H9 (cell line): ENCODE measurements around the gene TAF10. TPM values are rescaled to one million over a fixed set of nuclear protein-coding genes. Genes with fewer than 3 reads are reported as not detected.

Experiments
- DNase-seq: peaks from one replicate; pipeline ENCODE4 v3.0.0-alpha.2; 2017
- H2AFZ ChIP-seq: one replicate; pipeline ENCODE4 v1.6.1; 2013; ENCODE audit warnings: mild to moderate bottlenecking, low read length, control low read depth, moderate library complexity
- H2AK5ac ChIP-seq: 2 replicates; pipeline ENCODE4 v1.6.1; 2013; ENCODE audit warnings: low read length, control low read depth, mixed read lengths; ENCODE audit not compliant: insufficient read length
- H2BK120ac ChIP-seq: one replicate; pipeline ENCODE4 v1.6.1; 2013; ENCODE audit warnings: low read depth, mild to moderate bottlenecking, low read length, control low read depth, inconsistent platforms; ENCODE audit not compliant: poor library complexity, severe bottlenecking
- H2BK12ac ChIP-seq: 2 replicates; pipeline ENCODE4 v1.6.1; 2013; ENCODE audit warnings: low read length, control low read depth, mixed read lengths, low read depth; ENCODE audit not compliant: insufficient read length
- H2BK15ac ChIP-seq: 2 replicates; pipeline ENCODE4 v1.6.1; 2013; ENCODE audit warnings: low read depth, low read length, control low read depth
- H2BK20ac ChIP-seq: one replicate; pipeline ENCODE4 v1.6.1; 2013; ENCODE audit warnings: low read depth, mild to moderate bottlenecking, low read length, control low read depth, inconsistent platforms; ENCODE audit not compliant: poor library complexity, severe bottlenecking
- H2BK5ac ChIP-seq: 2 replicates; pipeline ENCODE4 v1.6.1; 2013; ENCODE audit warnings: low read length, control low read depth, mixed read lengths; ENCODE audit not compliant: insufficient read length
- H3K14ac ChIP-seq: 2 replicates; pipeline ENCODE4 v1.6.1; 2013; ENCODE audit warnings: low read length, control low read depth; ENCODE audit not compliant: insufficient read depth
- H3K18ac ChIP-seq: 2 replicates; pipeline ENCODE4 v1.6.1; 2013; ENCODE audit warnings: low read depth, mild to moderate bottlenecking, mixed read lengths, low read length, control low read depth; ENCODE audit not compliant: insufficient read length
- H3K23ac ChIP-seq: 2 replicates; pipeline ENCODE4 v1.6.1; 2013; ENCODE audit warnings: low read length, control low read depth, mixed read lengths, low read depth; ENCODE audit not compliant: insufficient read length
- H3K23me2 ChIP-seq: 2 replicates; pipeline ENCODE4 v1.6.1; 2013; ENCODE audit warnings: low read depth, mild to moderate bottlenecking, mixed read lengths, low read length, control low read depth; ENCODE audit not compliant: insufficient read length, poor library complexity, severe bottlenecking
- H3K27ac ChIP-seq: 2 replicates; pipeline ENCODE4 v1.5.1; 2013; ENCODE audit warnings: low read length, control low read depth, mixed read lengths, low read depth; ENCODE audit not compliant: insufficient read length
- H3K27me3 ChIP-seq: 2 replicates; pipeline ENCODE4 v1.6.1; 2013; ENCODE audit warnings: low read length, control low read depth, inconsistent platforms; ENCODE audit not compliant: insufficient read depth
- H3K4ac ChIP-seq: 2 replicates; pipeline ENCODE4 v1.6.1; 2013; ENCODE audit warnings: low read depth, mild to moderate bottlenecking, control low read depth, inconsistent platforms, low read length, moderate library complexity
- H3K4me1 ChIP-seq: 2 replicates; pipeline ENCODE4 v1.6.1; 2013; ENCODE audit warnings: low read length, control low read depth, inconsistent platforms; ENCODE audit not compliant: insufficient read depth
- H3K4me2 ChIP-seq: 2 replicates; pipeline ENCODE4 v1.6.1; 2013; ENCODE audit warnings: low read length, control low read depth, mixed read lengths; ENCODE audit not compliant: insufficient read length, insufficient read depth
- H3K56ac ChIP-seq: 2 replicates; pipeline ENCODE4 v1.6.1; 2013; ENCODE audit warnings: low read depth, mild to moderate bottlenecking, mixed read lengths, low read length, control low read depth; ENCODE audit not compliant: insufficient read length
- H3K79me1 ChIP-seq: 2 replicates; pipeline ENCODE4 v1.6.1; 2013; ENCODE audit warnings: low read depth, mild to moderate bottlenecking, moderate library complexity, low read length, control low read depth, inconsistent platforms; ENCODE audit not compliant: insufficient read depth, poor library complexity, severe bottlenecking
- H3K79me2 ChIP-seq: 2 replicates; pipeline ENCODE4 v1.6.1; 2013; ENCODE audit warnings: low read length, control low read depth, inconsistent platforms; ENCODE audit not compliant: insufficient read depth
- H3K9ac ChIP-seq: 2 replicates; pipeline ENCODE4 v1.6.1; 2013; ENCODE audit warnings: low read length, control low read depth, mixed read lengths; ENCODE audit not compliant: insufficient read length; ENCODE audit errors: extremely low read depth
- H3K9me3 ChIP-seq: one replicate; pipeline ENCODE4 v1.6.1; 2013; ENCODE audit warnings: low read depth, low read length, inconsistent platforms; ENCODE audit not compliant: control insufficient read depth
- H3T11ph ChIP-seq: one replicate; pipeline ENCODE4 v1.6.1; 2013; ENCODE audit warnings: mild to moderate bottlenecking, low read length, control low read depth, inconsistent platforms
- H4K20me1 ChIP-seq: one replicate; pipeline ENCODE4 v1.6.1; 2013; ENCODE audit not compliant: control insufficient read depth, insufficient read length, insufficient read depth
- H4K5ac ChIP-seq: 2 replicates; pipeline ENCODE4 v1.6.1; 2013; ENCODE audit warnings: low read depth, mild to moderate bottlenecking, mixed read lengths, low read length, control low read depth; ENCODE audit not compliant: insufficient read length
- H4K8ac ChIP-seq: replicated peaks from 2 replicates; pipeline ENCODE4 v1.6.1; 2013; ENCODE audit warnings: low read length, control low read depth, mixed read lengths, low read depth; ENCODE audit not compliant: insufficient read length
- H4K91ac ChIP-seq: 2 replicates; pipeline ENCODE4 v1.6.1; 2013; ENCODE audit warnings: low read depth, mild to moderate bottlenecking, moderate library complexity, mixed read lengths, low read length, control low read depth; ENCODE audit not compliant: insufficient read length
- H3K27ac Mint-ChIP-seq, 3 experiments: 2 replicates in 2 of 3; 3 replicates in 1 of 3; pipeline ENCODE4 v1.8.0; 2020 to 2021; ENCODE audit warnings: mixed read lengths in 3 of 3, mild to moderate bottlenecking in 1 of 3, moderate library complexity in 1 of 3
- H3K27me3 Mint-ChIP-seq: 2 replicates; pipeline ENCODE4 v1.8.0; 2021; ENCODE audit warnings: low read depth, mild to moderate bottlenecking, moderate library complexity, mixed read lengths
- H3K36me3 Mint-ChIP-seq, 3 experiments: 2 replicates in 2 of 3; 3 replicates in 1 of 3; pipeline ENCODE4 v1.8.0; 2020 to 2021; ENCODE audit warnings: low read depth in 3 of 3, mixed read lengths in 3 of 3; ENCODE audit not compliant: insufficient read depth in 1 of 3
- H3K4me1 Mint-ChIP-seq, 2 experiments: 2 replicates each; pipeline ENCODE4 v1.8.0; 2020; ENCODE audit warnings: mixed read lengths in 2 of 2
- H3K4me3 Mint-ChIP-seq, 2 experiments: 2 replicates in 1 of 2; 3 replicates in 1 of 2; pipeline ENCODE4 v1.8.0; 2020 to 2021; ENCODE audit warnings: mild to moderate bottlenecking in 2 of 2, mixed read lengths in 2 of 2, moderate library complexity in 1 of 2
- H3K9me3 Mint-ChIP-seq, 2 experiments: 2 replicates in 1 of 2; 3 replicates in 1 of 2; pipeline ENCODE4 v1.8.0; 2020; ENCODE audit warnings: mild to moderate bottlenecking in 2 of 2, mixed read lengths in 2 of 2, moderate library complexity in 1 of 2
- WGBS: extraction: QIAGEN DNeasy Blood & Tissue Kit; methylation state at CpG from one replicate; pipeline ENCODE4 v1.1.7; 2013; ENCODE audit warnings: missing lambda C conversion rate, low lambda C conversion rate, mixed read lengths; ENCODE audit not compliant: insufficient read length; ENCODE audit errors: extremely low coverage; 5-methylcytosine and 5-hydroxymethylcytosine counted together
- total RNA-seq: library from RNA; stranded (reverse); gene quantifications from 2 replicates; pipeline ENCODE4 v1.2.1, GENCODE V29; 2021
- TF ChIP-seq, protein P1 (sequence below): fragments of 200-600 bp; sonication (generic); conservative IDR thresholded peaks from 3 replicates; pipeline ENCODE4 v1.8.0; 2021; ENCODE audit warnings: antibody characterized with exemption, mild to moderate bottlenecking

The TAF10 gene
- total RNA-seq, 1 experiment from 2014 or later, result 198 TPM

GRCh38 chr11:6565988-6566703, 45.9 kb downstream of the TAF10 start:
- H3K27me3 Mint-ChIP-seq, result no peaks in the 10 kb centered on the region
- Histone ChIP-seq H3K18ac (no peak overlapping the region), H3K9ac (no peak overlapping the region), H2BK5ac (no peak overlapping the region), H2BK12ac (no peak overlapping the region), H2BK20ac (no peak overlapping the region), H3K23ac (no peak overlapping the region), H3K9me3 (no peaks in the 10 kb centered on the region), H3K23me2 (no peaks in the 10 kb centered on the region), H2BK15ac (no peak overlapping the region), H2AFZ (no peak overlapping the region), H3K79me2 (no peaks in the 10 kb centered on the region), H3K27ac (no peak overlapping the region), H3K14ac (no peak overlapping the region), H4K20me1 (no peaks in the 10 kb centered on the region), H2AK5ac (no peak overlapping the region), H3K4me1 (peaks cover 6% of the 10 kb centered on the region; the same call in 1 of the 2 replicates), H2BK120ac (no peak overlapping the region), H4K91ac (no peak overlapping the region), H3K56ac (no peak overlapping the region), H3T11ph (no peak overlapping the region), H4K8ac (no peak overlapping the region), H3K79me1 (no peaks in the 10 kb centered on the region), H3K27me3 (no peaks in the 10 kb centered on the region), H3K4me2 (no peak overlapping the region), H4K5ac (no peak overlapping the region), H3K4ac (no peak overlapping the region)
- no peak for DNase-seq
- TF ChIP-seq, protein P1, sequence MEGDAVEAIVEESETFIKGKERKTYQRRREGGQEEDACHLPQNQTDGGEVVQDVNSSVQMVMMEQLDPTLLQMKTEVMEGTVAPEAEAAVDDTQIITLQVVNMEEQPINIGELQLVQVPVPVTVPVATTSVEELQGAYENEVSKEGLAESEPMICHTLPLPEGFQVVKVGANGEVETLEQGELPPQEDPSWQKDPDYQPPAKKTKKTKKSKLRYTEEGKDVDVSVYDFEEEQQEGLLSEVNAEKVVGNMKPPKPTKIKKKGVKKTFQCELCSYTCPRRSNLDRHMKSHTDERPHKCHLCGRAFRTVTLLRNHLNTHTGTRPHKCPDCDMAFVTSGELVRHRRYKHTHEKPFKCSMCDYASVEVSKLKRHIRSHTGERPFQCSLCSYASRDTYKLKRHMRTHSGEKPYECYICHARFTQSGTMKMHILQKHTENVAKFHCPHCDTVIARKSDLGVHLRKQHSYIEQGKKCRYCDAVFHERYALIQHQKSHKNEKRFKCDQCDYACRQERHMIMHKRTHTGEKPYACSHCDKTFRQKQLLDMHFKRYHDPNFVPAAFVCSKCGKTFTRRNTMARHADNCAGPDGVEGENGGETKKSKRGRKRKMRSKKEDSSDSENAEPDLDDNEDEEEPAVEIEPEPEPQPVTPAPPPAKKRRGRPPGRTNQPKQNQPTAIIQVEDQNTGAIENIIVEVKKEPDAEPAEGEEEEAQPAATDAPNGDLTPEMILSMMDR, result no peak
- no peak overlapping the region; a peak in 1 of 5 replicates for H3K4me3 Mint-ChIP-seq
- WGBS, result no CpG with 5 or more reads among the region's 5 CpGs
- no peaks in the 10 kb centered on the region; a peak in 2 of 7 replicates for H3K36me3 Mint-ChIP-seq
- no peak overlapping the region for H3K27ac Mint-ChIP-seq
- H3K9me3 Mint-ChIP-seq, result no peaks in the 10 kb centered on the region; a peak in 1 of 5 replicates
- H3K4me1 Mint-ChIP-seq, result peaks cover 29 to 39% of the 10 kb centered on the region in 2 experiments
